GM19351 (cell line): ENCODE measurements around the gene MLLT6.
A peak's percentile ranks its signal among the peaks of the same experiment; 100 is the strongest.

Source experiments
- ATAC-seq: cut with Tn5 transposase; IDR thresholded peaks from one replicate; pipeline ENCODE4 v1.9.1; 2021; ENCODE audit warnings: mild to moderate bottlenecking, moderate library complexity; ENCODE audit not compliant: unreplicated experiment

The MLLT6 gene

DNA sequence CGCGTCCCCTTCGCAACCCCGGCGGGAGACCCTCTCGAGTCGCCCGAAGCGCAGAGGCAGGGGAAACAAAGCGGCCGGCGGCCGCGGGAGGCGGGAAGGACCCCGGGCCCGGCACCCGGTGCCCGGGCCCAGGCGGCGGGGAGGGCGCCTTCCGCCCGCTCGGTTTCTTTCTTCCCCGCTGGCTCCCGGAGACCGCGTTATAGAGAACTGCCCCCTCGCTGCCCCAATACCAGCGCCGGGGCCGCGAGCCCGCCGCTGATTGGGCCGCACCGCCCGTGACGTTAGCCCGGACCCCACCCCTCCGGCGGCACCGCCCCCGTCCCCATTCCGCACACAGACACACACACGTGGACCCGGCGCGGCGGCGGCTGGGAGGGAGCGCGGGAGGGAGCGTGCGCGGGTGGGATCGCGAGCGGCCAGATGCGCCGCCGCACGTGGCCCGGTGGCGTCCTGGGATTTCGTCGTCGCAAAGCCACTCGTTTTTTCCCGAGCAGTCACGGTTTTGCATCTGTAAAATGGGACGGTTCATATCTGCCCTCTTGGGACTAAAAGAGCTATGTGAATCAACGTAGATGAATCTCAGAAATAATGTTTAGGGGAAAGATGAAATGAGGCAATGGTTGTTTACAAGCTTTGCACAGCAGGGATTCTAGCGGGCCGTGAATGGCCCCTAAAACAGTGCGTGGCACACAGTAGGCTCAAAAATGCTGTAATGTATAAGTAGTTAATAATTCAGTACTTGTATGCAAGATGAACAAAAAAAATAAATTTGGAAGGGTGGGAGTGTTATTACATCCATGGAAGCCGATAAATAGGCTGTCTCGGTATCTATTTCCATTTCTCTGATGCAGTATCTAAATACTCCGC, 30.1 kb upstream of the MLLT6 start, which contains the start of gene EPOP:
TSS of gene EPOP (minus strand) at position 209 of the 867 bp plus-strand sequence. CDS start 462 bp downstream, outside the sequence.
- ATAC-seq, result peak; percentile 65

DNA sequence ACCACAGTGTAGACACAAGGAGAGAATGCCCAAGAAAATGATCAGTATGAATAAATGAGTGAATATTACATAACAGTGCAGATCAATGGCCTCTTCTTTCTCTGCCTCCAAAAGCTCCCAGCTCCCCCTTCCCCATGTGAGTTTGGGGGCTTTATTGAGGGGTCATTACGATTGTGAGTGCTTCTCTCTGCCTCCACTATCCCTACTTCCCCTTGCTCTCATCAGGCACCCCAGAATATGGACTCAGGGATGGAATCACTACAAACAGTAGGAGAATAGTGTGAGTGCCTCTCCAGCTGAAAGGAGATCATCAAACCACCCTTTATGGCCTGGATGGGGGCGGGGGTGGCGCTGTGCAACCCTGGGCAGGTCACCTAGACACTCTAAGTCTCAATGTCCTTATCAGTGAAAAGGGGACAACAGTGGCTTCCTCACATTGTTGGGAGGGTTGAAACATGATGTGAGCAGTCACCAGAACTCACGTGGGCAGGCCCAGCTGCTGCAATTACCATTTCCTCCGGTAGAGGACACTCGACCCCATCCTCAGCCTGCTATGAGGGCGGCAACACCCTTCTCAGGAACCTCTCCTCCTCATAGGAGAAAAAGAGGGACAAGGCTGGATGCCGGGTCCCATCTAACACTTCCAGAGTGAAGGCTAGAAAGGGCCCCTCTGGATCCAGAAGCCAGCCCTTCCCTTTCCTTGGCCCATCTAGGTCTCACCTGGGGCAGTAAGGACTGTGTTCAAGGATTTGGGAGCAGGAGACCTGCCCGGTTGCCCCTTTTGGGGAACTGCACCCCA, 28.2 kb upstream of the MLLT6 start:
- no peak for ATAC-seq

DNA sequence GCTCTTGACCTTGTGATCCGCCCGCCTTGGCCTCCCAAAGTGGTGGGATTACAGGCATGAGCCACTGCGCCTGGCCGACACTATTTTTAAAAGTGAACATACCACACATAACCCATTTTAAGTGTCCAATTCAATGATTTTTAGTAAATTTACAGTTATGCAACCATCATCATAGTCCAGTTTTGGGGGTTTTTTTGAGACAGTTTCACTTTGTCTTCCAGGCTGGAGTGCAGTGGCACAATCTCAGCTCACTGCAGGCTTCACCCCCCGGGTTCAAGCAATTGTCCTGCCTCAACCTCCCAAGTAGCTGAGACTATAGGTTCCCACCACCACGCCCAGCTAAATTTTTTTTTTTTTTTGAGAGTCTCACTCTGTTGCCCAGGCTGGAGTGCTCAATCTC, 27.3 kb upstream of the MLLT6 start:
- ATAC-seq, result no peak

DNA sequence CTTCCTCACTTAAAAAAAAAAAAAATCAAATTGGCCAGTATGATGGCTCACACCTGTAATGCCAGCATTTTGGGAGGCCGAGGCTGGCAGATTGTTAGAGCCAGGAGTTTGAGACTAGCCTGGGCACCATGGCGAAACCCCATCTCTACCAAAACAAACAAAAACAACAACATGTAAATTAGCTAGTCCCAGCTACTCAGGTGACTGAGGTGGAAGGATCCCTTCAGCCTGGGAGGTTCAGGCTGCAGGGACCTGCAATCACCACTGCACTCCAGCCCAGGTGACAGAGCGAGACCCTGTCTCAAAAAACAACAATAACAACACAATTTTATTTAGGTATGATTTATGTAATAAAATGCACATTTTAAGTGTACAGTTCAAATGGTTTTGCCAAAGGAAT, 24.0 kb upstream of the MLLT6 start:
- no peak for ATAC-seq

DNA sequence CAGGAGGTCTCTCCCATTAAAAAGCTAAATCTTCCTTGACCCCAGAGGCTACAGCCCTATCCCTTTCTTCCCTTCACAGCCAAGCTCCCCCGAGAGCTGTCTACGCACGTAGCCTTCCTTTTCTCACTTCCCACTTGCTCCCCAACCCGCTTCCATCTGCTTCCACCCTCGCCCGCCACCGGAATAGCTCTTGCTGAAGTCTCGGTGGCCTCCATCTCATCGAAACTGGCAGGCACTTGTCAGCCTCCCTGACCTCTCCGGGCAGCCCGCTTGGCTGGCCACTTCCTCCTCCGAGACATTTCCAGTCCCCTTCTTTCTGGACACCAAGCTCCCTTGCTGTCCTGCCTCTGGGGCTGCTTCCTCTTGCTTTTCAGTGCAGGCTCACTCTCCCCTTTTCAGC, 19.6 kb upstream of the MLLT6 start:
- no peak for ATAC-seq

DNA sequence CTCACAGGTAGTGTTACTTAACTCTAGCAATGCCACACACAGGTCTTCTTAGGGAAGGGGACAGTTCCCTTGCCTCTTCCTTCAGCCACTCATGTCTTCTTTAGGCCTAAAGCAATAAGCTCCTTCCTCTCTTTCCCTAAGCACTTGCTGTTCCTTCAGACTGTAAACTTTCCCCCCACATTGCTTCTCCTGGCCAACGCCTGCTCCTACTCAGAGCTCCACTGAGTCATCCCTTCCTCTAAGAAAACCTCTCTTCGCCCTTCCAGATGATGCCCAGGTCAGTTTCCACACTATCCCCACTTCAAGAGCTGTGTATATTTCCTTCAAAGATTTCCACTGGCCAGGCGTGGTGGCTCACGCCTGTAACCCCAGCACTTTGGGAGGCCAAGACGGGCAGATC, 17.8 kb upstream of the MLLT6 start:
- no peak for ATAC-seq

DNA sequence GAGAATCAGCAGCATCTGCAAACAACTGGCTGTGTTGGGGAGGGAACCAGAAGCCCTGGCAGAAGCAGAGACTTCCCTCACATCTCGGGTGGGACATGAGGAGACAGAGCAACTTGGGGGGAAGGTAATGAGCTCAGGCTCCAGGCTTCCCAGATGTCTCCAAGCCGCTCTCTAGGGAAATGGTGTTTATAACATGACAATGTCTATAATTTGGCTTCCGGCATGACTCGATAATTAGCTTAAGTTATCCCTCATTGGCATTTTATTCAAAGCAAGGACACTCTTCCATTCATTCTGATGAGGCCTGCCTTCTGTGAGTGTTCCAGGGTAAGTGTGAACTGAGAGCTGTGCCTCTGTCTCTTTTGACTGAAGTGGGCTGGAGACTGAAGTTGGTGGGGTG, 14.7 kb upstream of the MLLT6 start:
- no peak for ATAC-seq

DNA sequence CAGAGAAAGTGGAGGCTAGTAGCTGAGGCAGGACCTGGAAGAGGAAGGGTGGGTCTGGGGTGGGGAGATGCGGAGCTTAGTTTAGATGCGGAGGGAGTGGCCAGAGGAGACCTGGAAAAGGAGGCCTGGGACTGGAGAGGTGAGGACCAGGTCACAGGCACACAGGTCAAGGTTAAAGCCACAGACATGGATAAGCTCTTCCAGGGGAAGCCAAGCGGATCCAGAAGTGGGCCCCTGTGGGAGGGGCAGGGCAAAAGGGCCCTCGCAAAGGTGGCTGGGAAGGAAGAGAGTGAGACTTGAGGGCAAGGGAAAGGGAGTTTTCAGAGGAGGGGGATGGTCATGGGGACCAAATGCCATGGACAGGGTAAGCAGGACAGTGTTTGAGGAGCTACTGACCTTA, 13.9 kb upstream of the MLLT6 start:
- no peak for ATAC-seq

DNA sequence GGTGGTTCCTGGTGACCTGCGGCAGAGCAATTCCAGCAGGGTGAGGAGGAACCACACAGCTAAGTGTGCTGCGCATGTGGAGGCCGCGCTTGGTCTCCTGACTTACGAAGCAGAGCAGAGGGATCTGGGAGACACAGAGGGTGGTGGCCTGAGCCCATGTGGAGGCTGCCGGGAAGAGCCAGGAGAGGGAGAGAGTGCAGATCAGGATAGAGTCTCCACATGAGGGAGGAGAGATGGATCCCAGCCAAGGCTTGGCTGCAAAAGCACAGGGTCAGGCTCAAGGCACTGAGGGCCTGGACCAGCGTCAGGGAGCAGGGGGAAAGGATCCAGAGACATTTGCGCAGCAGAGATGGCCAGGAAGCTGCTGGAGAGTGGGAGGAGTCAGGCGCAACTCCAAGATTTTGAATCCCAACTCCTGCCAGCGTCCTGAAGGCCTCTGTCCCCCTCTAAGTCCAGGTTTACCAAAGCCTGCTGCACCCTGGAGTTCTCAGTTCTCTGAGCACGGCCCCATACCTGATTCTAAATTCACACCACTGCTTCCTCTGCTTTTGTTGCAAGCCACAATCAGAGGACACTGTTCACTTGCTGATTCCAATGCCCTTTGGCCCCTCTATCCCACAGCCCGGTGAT, 11.3 kb upstream of the MLLT6 start:
- no peak for ATAC-seq

DNA sequence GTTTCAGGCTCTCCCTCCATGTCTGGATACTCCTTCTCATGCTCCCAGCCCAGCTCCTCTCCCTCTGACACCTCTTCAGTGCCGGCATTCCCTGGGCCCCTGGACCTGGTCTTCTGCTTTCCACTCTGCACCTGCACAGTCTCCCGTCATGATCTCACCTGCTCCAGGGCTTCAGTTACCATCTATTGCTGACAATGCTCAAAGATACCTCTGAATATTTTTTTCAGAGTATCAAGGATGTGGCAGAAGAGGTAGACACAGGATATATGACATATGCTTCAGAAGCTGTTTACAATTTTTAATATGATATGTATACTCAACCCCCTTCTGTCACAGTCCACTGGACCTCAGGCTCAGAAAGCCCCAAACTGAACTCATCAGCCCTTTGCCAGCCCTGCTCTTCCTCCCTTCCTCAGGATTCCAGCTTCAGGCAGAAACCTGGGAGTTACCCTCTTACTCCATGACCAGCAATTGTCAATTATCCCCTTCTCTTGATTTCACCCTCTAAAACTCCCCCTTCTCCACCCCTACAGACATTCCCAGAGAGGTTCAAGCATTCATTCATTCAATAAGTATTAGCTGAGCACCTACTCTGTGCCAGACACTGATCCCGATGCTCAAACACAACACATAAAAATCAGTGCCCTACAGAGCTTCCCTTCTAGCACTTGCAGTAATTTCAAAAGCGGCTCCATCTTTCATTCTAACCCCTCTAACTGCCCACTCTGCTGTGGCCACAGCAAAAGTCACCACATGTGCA, 7.8 kb upstream of the MLLT6 start:
- no peak for ATAC-seq

DNA sequence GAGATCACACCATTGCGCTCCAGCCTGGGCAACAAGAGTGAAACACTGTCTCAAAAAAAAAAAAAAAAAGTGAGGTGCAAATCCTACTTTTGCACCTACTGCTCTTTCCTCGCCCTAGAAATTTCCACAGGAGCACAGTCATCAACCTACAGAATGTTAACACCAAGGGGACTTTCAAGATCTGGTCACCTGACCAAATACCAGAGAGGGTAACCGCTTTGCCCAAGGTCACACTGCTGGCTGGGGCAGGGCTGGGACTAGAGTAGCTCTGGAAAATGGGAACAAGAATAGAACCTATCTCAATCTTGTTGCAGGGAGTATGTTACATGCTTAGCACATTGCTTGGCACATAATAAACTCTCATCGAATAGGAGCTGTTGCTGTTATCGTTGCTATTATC, 6.3 kb upstream of the MLLT6 start:
- ATAC-seq, result no peak

DNA sequence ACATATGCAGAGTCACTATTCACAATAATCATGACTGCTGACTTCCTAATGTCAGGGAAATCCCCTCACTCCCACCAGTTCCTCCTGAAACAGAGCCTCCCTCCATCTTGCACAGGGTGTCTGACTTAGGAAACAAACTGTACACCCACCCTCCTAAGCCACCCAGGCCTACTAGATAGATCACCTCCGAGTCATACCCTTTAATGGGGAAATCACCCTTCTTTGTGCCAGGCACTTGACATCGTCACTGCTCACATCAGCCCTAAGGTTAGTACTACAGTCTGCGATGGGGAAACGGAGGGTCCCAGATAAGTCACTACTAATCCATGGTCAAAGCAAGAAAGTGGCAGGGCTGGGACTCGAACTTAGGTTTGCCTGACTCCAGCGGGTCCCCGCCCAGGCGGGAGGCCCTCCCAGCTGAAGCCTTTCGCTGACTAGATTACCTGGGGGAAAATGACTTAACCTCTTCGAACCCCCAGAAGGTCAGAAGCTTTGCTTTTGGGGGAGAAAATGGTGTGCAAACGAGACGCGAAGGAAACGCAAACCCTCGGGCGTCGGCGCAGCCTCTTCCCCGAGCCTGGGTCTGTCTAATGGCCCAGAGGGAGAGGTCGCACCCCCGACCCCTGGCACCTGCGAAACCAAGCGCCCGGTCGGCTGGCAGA, 3.4 kb upstream of the MLLT6 start:
- ATAC-seq, result peak; percentile 36

DNA sequence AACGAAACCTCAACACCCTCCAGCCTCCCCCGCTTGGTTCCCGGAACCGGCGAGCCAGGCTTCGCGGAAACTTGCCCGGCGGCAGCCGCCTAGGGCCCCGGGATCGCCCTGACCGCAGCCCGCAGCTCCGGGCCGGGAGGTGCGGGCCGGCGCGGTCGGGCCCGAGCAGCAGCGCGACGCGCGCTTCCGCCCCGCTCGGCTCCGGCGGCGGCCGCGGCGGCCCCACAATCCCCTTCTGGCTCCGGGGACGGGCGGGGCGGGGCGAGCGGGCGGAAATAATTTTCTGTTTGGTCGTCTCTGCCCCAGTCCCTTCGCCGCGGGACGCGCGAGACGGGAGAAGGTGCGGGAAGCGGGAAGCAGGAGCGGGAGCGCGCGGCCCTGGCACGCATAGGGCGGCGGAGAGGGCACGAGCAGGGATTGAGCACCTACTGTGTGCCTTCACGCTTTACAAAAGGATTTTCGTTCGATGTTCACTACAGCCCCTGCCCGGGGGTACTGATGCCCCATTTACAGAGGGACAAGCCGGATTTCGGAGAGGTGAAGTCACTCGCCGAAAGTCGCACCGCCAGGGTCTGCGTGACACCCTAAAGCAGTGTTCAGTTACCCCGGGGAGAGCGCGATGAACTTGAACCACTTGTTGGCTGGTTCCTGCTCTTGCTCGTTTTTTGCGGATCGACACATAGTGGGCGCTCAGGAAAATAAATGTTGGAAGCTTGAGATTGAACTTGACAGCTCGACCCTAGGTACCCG, 2.7 kb upstream of the MLLT6 start:
- peak; percentile 33 for ATAC-seq

DNA sequence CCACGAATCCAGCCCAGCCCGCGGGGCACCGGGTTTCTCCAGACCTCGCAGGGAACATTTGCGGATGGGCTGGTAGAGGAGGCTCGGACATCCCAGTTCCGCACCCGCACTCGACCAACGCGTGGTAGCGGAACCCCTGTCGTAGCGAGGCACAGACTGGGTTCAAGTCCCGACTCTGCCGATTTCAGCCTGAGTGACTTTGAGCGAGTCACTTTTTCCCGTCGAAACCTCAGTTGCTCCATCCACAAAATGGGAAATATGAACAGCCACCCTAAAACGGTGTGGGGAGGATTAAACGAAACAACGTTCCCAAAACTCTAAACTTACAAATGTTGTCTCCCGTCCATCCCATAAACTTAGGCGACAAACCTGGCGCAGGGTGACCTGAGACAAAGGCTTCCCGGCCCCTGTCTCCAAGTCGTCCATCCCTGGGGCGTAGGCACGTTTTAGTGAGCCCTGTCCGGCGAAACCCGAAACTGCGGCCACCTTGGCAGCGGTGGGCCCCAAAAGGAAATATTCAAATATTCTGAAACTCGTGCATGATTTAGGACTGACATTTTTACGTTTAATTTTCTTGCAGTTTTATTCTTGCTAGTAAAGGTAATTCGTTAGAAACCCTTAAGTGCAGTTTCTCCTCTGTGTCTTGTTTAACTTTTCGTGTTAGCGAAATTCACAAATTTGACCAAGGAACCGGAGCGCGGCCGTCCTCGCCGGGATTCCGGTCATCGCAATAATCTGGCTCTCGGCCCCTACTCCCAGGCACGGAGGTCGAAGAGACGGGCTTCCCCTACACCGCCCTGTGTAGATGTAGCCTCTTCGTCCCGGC, 1.9 kb upstream of the MLLT6 start:
- no peak for ATAC-seq

DNA sequence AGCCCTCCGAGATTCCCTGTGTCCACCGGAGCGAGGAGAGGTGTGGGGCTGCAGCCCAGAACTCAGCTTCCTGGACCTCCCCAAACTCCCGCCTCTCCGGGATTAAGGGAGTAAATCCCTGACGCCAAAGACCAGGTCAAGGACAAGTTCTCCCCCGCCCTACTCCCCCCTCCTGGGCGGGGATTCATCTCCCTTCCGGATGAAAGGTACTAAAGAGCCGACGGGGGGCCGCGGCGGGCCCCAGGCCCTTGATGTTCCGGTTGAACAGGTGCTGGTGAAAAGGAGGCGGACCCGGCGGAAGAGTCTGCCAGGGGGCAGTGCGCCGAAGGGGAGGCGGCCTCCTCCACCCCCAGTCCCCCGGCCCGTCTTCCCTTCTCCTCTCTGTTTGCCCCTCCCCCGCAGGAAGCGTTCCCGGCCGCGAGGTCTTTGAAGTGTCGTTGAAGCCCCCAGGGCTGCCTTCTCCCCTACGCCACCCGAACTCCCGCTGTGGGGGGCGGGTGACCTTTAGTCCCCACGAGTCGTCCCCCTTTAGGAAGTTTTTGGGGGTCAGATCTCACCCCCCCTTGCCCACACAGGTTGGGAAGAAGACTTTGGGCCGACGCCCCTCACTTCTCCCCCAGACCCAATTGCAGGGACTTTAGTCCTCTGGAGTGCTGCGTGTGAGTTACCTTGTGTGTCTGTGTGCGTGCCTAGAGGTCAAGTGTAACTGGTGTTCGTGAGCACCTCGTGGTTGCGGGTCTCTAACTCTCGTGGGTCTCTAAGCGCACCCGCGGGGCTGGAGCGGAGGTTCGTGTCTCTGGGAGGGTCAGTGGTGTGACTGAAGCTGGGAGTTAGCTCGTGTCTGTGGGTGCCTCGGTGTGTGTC, 1.1 kb upstream of the MLLT6 start:
- ATAC-seq, result no peak

DNA sequence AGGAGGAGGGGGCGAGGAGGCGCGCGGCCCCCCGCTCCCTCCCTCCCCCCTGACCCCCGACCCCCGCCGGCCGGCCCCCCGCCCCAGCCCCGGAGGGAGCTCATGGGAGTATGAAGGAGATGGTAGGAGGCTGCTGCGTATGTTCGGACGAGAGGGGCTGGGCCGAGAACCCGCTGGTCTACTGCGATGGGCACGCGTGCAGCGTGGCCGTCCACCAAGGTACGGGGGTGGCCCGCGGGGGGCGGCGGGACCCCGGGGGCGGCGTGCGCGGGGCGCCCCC, 390 bp downstream of the MLLT6 start:
- ATAC-seq, result no peak

DNA sequence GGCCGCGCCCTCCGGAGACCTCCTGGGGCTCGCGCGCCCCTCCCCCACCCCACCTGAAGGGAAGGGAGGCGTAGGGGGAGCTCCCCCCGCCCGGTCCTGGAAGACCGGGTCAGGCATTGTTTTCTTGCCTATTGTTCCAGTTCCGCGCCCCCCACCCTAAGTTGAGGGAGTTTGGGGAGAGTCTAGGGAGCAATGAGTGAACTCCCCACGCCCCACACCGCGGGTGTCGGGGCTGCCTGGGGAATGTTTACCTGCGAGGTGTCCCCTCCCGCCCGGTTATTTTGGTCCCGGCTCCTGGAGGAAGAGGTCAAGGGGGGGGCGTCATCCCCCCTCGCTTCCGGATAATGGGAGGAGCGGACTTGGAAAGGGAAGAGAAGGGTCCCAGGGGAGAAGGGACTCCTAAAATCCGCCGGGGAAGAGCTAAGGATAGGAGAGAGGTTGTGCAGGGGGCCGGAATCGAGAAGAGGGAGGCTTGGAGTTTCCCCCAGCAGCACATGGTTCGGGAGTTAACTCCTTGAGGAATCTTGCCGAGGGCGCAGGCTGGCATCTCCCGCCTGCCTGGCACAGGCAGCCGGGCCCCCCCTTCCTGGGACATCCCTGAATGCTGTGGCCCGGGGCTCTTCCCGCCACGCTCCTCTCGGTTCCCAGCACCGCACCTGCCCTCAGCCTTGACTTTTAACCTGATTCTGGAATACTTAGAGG, 881 bp downstream of the MLLT6 start:
- ATAC-seq, result no peak
